ENCODE measurements around the gene UTF1.

Gene UTF1

DNA sequence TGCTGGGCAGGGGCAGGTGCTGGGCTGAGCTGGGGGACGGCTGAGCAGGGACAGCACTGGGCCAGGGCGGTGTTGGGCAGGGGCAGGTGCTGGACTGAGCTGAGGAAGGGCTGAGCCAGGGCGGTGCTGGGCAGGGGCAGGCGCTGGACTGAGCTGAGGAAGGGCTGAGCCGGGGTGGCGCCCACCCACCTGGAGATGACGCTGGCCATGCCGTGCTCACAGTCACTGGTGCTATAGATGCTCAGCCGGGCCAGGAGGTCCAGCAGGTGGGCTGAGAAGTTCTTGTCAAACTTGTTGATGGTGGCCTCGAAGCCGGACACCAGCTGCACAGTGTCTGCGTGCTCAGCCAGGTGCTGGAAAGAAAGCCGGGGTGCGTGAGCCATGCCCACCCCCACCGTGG is 51.1 kb downstream of the UTF1 start:
- Histone ChIP-seq H2BK12ac (ENCODE audit: low read length) (no peak overlapping the region), H4K8ac (ENCODE audit: low read depth, low read length) (no peak overlapping the region), H3K4me1 (ENCODE audit: control insufficient read depth in 1 of 2, insufficient read depth in 2 of 2, low read length in 2 of 2) (peaks cover 31 to 35% of the 10 kb centered on the region in 2 experiments), H3K4ac (ENCODE audit: low read depth, low read length) (no peak overlapping the region), H3K27me3 (ENCODE audit: insufficient read depth, low read length) (no peaks in the 10 kb centered on the region), H2AK5ac (ENCODE audit: low read length) (no peak overlapping the region), H3K79me2 (ENCODE audit: control insufficient read depth, insufficient read depth, low read length, poor library complexity) (peaks cover 3% of the 10 kb centered on the region), H3K79me1 (ENCODE audit: low read length) (peaks cover 15% of the 10 kb centered on the region), H2AFZ (ENCODE audit: insufficient read depth, low read length, poor library complexity) (no peak overlapping the region), H3K14ac (ENCODE audit: low read length) (no peak overlapping the region), H2BK120ac (ENCODE audit: insufficient read depth, low read length, poor library complexity) (no peak overlapping the region), H3K4me3 (ENCODE audit: low read depth, low read length) (no peak overlapping the region), H4K12ac (ENCODE audit: low read depth, low read length) (no peak overlapping the region), H4K91ac (ENCODE audit: low read depth, low read length) (no peak overlapping the region), H3K27ac (ENCODE audit: low read depth, low read length) (no peak overlapping the region), H3K9me3 (ENCODE audit: insufficient read depth, low read depth, low read length) (no peaks in the 10 kb centered on the region), H3K18ac (ENCODE audit: low read length) (no peak overlapping the region), H3K4me2 (ENCODE audit: low read length) (no peak overlapping the region), H3K23ac (ENCODE audit: low read length) (no peak overlapping the region), H3K36me3 (ENCODE audit: control insufficient read depth in 1 of 2, insufficient read depth in 2 of 2, low read length in 2 of 2) (peaks cover 56 to 61% of the 10 kb centered on the region in 2 experiments), H2BK5ac (ENCODE audit: low read depth, low read length, poor library complexity) (no peak overlapping the region), H3K9ac (ENCODE audit: low read length) (no peak overlapping the region)
- no peak for DNase-seq
- no CpG with 5 or more reads among the region's 15 CpGs for WGBS (ENCODE audit: extremely low coverage, insufficient coverage, insufficient read length)
